HepG2 (cell line): ENCODE measurements around the gene ZNF91. TPM values are rescaled to one million over a fixed set of nuclear protein-coding genes. Genes with fewer than 3 reads are reported as not detected.

Experiments used
- CBX5 ChIP-seq: sonication (generic); formaldehyde crosslinking; IDR thresholded peaks from 2 replicates; pipeline ENCODE4 v1.4.0; 2020; ENCODE audit warnings: missing genetic modification reagents, borderline replicate concordance
- EED ChIP-seq: sonication (generic); formaldehyde crosslinking; IDR thresholded peaks from 2 replicates; pipeline ENCODE4 v1.5.0; 2020; ENCODE audit warnings: mild to moderate bottlenecking, missing genetic modification reagents
- HDAC1 ChIP-seq: sonication (generic); formaldehyde crosslinking; IDR thresholded peaks from 2 replicates; pipeline ENCODE4 v1.5.1; 2020; ENCODE audit warnings: mild to moderate bottlenecking, missing genetic modification reagents
- KAT8 ChIP-seq: IDR thresholded peaks from 2 replicates; pipeline ENCODE4 v1.6.1; 2016; ENCODE audit warnings: missing genetic modification reagents, missing compliant biosample characterization
- KDM3A ChIP-seq: IDR thresholded peaks from 2 replicates; pipeline ENCODE4 v1.6.1; 2018; ENCODE audit warnings: low read depth, missing compliant biosample characterization
- LCORL ChIP-seq, 2 experiments: fragments of 450-650 bp in 1 of 2; sonication (generic) in 1 of 2; formaldehyde crosslinking in 1 of 2; IDR thresholded peaks; 2 replicates each; pipeline versions ENCODE4 v1.5.0 to v1.6.1; 2017 to 2020; ENCODE audit warnings: antibody characterized with exemption in 1 of 2, missing genetic modification reagents in 1 of 2
- MIER2 ChIP-seq: IDR thresholded peaks from 2 replicates; pipeline ENCODE4 v1.6.1; 2016; ENCODE audit warnings: missing biosample characterization, missing genetic modification reagents
- NCOA2 ChIP-seq: sonication (generic); formaldehyde crosslinking; IDR thresholded peaks from 2 replicates; pipeline ENCODE4 v1.8.0; 2022; ENCODE audit warnings: inconsistent platforms
- NFKBIZ ChIP-seq: IDR thresholded peaks from 2 replicates; pipeline ENCODE4 v1.6.1; 2018; ENCODE audit warnings: missing genetic modification reagents, missing compliant biosample characterization
- NR2F1 ChIP-seq, 2 experiments: fragments of 450-650 bp in 1 of 2; formaldehyde crosslinking in 1 of 2; IDR thresholded peaks; 2 replicates each; pipeline versions ENCODE4 v1.5.0 to v1.6.1; 2016 to 2020; ENCODE audit warnings: mild to moderate bottlenecking in 1 of 2, missing compliant biosample characterization in 1 of 2, missing genetic modification reagents in 1 of 2, moderate library complexity in 1 of 2
- SP140L ChIP-seq: sonication (generic); formaldehyde crosslinking; IDR thresholded peaks from 2 replicates; pipeline ENCODE4 v1.4.0; 2020; ENCODE audit warnings: missing genetic modification reagents, borderline replicate concordance
- ZBTB14 ChIP-seq: sonication (generic); formaldehyde crosslinking; IDR thresholded peaks from 2 replicates; pipeline ENCODE4 v1.4.0; 2020; ENCODE audit warnings: missing genetic modification reagents
- ZBTB4 ChIP-seq: sonication (generic); formaldehyde crosslinking; IDR thresholded peaks from 2 replicates; pipeline ENCODE4 v1.4.0; 2020; ENCODE audit warnings: missing genetic modification reagents, mild to moderate bottlenecking, borderline replicate concordance
- ZBTB8A ChIP-seq: sonication (generic); formaldehyde crosslinking; IDR thresholded peaks from 2 replicates; pipeline ENCODE4 v1.4.0; 2020; ENCODE audit warnings: mild to moderate bottlenecking, low read depth, missing genetic modification reagents, borderline replicate concordance
- ZFAT ChIP-seq: sonication (generic); formaldehyde crosslinking; conservative IDR thresholded peaks from 2 replicates; pipeline ENCODE4 v1.8.1; 2023; ENCODE audit warnings: missing genetic modification reagents, inconsistent platforms
- ZGPAT ChIP-seq: IDR thresholded peaks from 2 replicates; pipeline ENCODE4 v1.6.1; 2016; ENCODE audit warnings: mild to moderate bottlenecking
- ZNF292 ChIP-seq: sonication (generic); formaldehyde crosslinking; IDR thresholded peaks from 2 replicates; pipeline ENCODE4 v1.8.1; 2022; ENCODE audit warnings: mild to moderate bottlenecking, low read depth, missing genetic modification reagents, borderline replicate concordance
- ZNF335 ChIP-seq: sonication (generic); formaldehyde crosslinking; IDR thresholded peaks from 2 replicates; pipeline ENCODE4 v1.4.0; 2020; ENCODE audit warnings: missing genetic modification reagents
- ZNF503 ChIP-seq: sonication (generic); formaldehyde crosslinking; IDR thresholded peaks from 2 replicates; pipeline ENCODE4 v1.4.0; 2020; ENCODE audit warnings: missing genetic modification reagents
- ZNF549 ChIP-seq: sonication (generic); formaldehyde crosslinking; IDR thresholded peaks from 2 replicates; pipeline ENCODE4 v1.5.0; 2020; ENCODE audit warnings: missing genetic modification reagents
- polyA plus RNA-seq, 8 experiments: library from polyadenylated mRNA; depleted of rRNA in 3 of 8; stranded (reverse) in 7 of 8; unstranded in 1 of 8; fragments of >200 nt; fragmentation: Illumina TruSeq in 4 of 8; extraction: Trizol in 4 of 8; gene quantifications; 2 replicates each; pipeline versions ENCODE4 v1.2.1 to v1.2.3, GENCODE V29; 2011 to 2016; ENCODE audit warnings: low read depth in 4 of 8, missing spikeins in 1 of 8, mixed read lengths in 1 of 8; ENCODE audit not compliant: insufficient read depth in 1 of 8
- total RNA-seq, 5 experiments: library from RNA; depleted of rRNA; stranded (reverse); fragments of >200 nt; fragmentation: Illumina TruSeq; extraction: Trizol; gene quantifications; 2 replicates each; pipeline ENCODE4 v1.2.3, GENCODE V29; 2016; ENCODE audit warnings: low read depth in 1 of 5

The ZNF91 gene
- total and polyA plus RNA-seq, 2 of the 13 experiments (the other 11 are each of a cell fraction or from before 2014, with no cell fraction given): 19.4 to 21.5 TPM

GRCh38 chr19:23403581-23404324, 8.5 kb upstream of the ZNF91 start (continued):
- TF ChIP-seq NCOA2 (CRISPR knock-in tag): no peak
- peak; percentile 47; the same call in 1 of the 2 replicates for TF ChIP-seq KAT8 (CRISPR knock-in tag)
- peak; percentile 54; the same call in 1 of the 2 replicates for TF ChIP-seq ZGPAT (CRISPR knock-in tag)
- no peak for TF ChIP-seq ZNF335 (CRISPR knock-in tag)
- no peak for TF ChIP-seq ZNF549 (CRISPR knock-in tag)
- no peak for TF ChIP-seq SP140L (CRISPR knock-in tag)
- TF ChIP-seq HDAC1 (CRISPR knock-in tag): peak; percentile 20; the same call in 1 of the 2 replicates
- TF ChIP-seq ZBTB14 (CRISPR knock-in tag): no peak
- no peak for TF ChIP-seq ZBTB8A (CRISPR knock-in tag)
- TF ChIP-seq ZNF503 (CRISPR knock-in tag): no peak
- TF ChIP-seq ZNF292 (CRISPR knock-in tag): peak; percentile 20; the same call in 1 of the 2 replicates
- TF ChIP-seq NFKBIZ: no peak
- no peak for TF ChIP-seq LCORL (IDR thresholded peaks at IDR 0.05)
- 0 out of 2 replicates have a peak, but pooled peaks have one; percentile 26 for TF ChIP-seq LCORL (CRISPR knock-in tag; IDR thresholded peaks at IDR 0.05)
- no peak for TF ChIP-seq ZFAT (CRISPR knock-in tag)
- TF ChIP-seq EED (CRISPR knock-in tag): no peak
- TF ChIP-seq NR2F1 (CRISPR knock-in tag; IDR thresholded peaks at IDR 0.05): 0 out of 4 replicates have a peak, but pooled peaks of 1 of the 2 experiments have one; percentile 38
- TF ChIP-seq ZBTB4 (CRISPR knock-in tag): 0 out of 2 replicates have a peak, but pooled peaks have one; percentile 27
- TF ChIP-seq MIER2 (CRISPR knock-in tag): no peak
- TF ChIP-seq CBX5: 0 out of 2 replicates have a peak, but pooled peaks have one; percentile 40
- 0 out of 2 replicates have a peak, but pooled peaks have one; percentile 35 for TF ChIP-seq KDM3A (CRISPR knock-in tag)
